ENCODE data around the gene HNMT. TPM values are rescaled to one million over a fixed set of nuclear protein-coding genes. Genes with fewer than 3 reads are reported as not detected.

The HNMT gene
- polyA plus RNA-seq, 1 donor from 2014 or later, result not detected

DNA sequence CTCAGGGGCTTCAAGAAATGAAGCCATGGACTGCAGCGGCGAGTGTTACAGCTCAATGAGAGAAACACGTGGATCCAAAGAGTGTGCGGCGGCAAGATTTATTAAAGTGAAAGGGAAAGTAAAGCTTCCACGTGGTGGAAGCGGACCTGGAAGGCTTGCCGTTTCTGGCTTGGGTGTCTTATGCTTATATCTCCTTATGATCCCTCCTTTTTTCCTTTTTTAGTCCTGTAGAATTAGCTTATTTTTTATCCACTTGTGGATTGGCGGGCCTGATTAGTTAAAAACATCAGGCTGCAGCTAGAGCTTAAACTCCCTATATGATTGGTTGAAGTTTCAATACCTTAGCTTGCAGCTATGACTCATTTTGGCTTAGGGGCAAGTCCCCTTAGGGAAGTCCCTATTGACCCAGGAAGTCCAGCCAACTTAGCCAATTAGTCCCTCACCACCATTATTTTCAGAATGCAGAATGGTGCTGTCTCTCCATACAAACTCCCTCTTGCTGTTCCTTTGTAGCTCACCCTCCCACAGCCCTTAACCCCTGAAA, 11.6 kb upstream of the HNMT start:
- H4K20me1 ChIP-seq (ENCODE audit: insufficient read depth), result no peaks in the 10 kb centered on the region
- no peak overlapping the region for H2AFZ ChIP-seq (ENCODE audit: low read depth, low read length)
- no peaks in the 10 kb centered on the region for H3K9me2 ChIP-seq (ENCODE audit: insufficient read depth, low read length)
- H3K27me3 ChIP-seq (ENCODE audit: insufficient read depth, low read depth, low read length), result no peaks in the 10 kb centered on the region
- no peaks in the 10 kb centered on the region for H3K79me2 ChIP-seq (replicated peaks; ENCODE audit: insufficient read depth, low read length)
- TF ChIP-seq RAD21 (conservative IDR thresholded peaks at IDR 0.05) (no peak), MXI1 (conservative IDR thresholded peaks at IDR 0.05; ENCODE audit: poor library complexity, severe bottlenecking) (no peak), EP300 (conservative IDR thresholded peaks at IDR 0.05; ENCODE audit: poor library complexity, severe bottlenecking) (no peak), TAF1 (IDR thresholded peaks at IDR 0.05; ENCODE audit: low read depth) (no peak), EZH2 (IDR thresholded peaks at IDR 0.05; ENCODE audit: borderline replicate concordance, insufficient read depth, low read length, poor library complexity, severe bottlenecking) (no peak), SMC3 (conservative IDR thresholded peaks at IDR 0.05; ENCODE audit: poor library complexity) (no peak), POLR2AphosphoS5 (IDR thresholded peaks at IDR 0.05) (no peak)
- TF ChIP-seq, protein P1, sequence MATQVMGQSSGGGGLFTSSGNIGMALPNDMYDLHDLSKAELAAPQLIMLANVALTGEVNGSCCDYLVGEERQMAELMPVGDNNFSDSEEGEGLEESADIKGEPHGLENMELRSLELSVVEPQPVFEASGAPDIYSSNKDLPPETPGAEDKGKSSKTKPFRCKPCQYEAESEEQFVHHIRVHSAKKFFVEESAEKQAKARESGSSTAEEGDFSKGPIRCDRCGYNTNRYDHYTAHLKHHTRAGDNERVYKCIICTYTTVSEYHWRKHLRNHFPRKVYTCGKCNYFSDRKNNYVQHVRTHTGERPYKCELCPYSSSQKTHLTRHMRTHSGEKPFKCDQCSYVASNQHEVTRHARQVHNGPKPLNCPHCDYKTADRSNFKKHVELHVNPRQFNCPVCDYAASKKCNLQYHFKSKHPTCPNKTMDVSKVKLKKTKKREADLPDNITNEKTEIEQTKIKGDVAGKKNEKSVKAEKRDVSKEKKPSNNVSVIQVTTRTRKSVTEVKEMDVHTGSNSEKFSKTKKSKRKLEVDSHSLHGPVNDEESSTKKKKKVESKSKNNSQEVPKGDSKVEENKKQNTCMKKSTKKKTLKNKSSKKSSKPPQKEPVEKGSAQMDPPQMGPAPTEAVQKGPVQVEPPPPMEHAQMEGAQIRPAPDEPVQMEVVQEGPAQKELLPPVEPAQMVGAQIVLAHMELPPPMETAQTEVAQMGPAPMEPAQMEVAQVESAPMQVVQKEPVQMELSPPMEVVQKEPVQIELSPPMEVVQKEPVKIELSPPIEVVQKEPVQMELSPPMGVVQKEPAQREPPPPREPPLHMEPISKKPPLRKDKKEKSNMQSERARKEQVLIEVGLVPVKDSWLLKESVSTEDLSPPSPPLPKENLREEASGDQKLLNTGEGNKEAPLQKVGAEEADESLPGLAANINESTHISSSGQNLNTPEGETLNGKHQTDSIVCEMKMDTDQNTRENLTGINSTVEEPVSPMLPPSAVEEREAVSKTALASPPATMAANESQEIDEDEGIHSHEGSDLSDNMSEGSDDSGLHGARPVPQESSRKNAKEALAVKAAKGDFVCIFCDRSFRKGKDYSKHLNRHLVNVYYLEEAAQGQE (IDR thresholded peaks at IDR 0.05; ENCODE audit: borderline replicate concordance), result no peak
- TF ChIP-seq, protein P2, sequence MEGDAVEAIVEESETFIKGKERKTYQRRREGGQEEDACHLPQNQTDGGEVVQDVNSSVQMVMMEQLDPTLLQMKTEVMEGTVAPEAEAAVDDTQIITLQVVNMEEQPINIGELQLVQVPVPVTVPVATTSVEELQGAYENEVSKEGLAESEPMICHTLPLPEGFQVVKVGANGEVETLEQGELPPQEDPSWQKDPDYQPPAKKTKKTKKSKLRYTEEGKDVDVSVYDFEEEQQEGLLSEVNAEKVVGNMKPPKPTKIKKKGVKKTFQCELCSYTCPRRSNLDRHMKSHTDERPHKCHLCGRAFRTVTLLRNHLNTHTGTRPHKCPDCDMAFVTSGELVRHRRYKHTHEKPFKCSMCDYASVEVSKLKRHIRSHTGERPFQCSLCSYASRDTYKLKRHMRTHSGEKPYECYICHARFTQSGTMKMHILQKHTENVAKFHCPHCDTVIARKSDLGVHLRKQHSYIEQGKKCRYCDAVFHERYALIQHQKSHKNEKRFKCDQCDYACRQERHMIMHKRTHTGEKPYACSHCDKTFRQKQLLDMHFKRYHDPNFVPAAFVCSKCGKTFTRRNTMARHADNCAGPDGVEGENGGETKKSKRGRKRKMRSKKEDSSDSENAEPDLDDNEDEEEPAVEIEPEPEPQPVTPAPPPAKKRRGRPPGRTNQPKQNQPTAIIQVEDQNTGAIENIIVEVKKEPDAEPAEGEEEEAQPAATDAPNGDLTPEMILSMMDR (IDR thresholded peaks at IDR 0.05; ENCODE audit: poor library complexity, severe bottlenecking), result no peak
- H3F3A ChIP-seq (ENCODE audit: insufficient read depth, low read length, poor library complexity, severe bottlenecking), result no peaks in the 10 kb centered on the region
- H3K9me3 ChIP-seq (ENCODE audit: low read length), result no peaks in the 10 kb centered on the region
- no peak overlapping the region for H3K4me3 ChIP-seq (ENCODE audit: low read length)
- H3K27ac ChIP-seq (ENCODE audit: low read length), result no peak overlapping the region
- no peaks in the 10 kb centered on the region for H3K36me3 ChIP-seq (ENCODE audit: insufficient read depth, low read length)
- H3K4me2 ChIP-seq (ENCODE audit: low read length), result no peak overlapping the region
- H3K9ac ChIP-seq (ENCODE audit: low read length), result no peak overlapping the region

DNA sequence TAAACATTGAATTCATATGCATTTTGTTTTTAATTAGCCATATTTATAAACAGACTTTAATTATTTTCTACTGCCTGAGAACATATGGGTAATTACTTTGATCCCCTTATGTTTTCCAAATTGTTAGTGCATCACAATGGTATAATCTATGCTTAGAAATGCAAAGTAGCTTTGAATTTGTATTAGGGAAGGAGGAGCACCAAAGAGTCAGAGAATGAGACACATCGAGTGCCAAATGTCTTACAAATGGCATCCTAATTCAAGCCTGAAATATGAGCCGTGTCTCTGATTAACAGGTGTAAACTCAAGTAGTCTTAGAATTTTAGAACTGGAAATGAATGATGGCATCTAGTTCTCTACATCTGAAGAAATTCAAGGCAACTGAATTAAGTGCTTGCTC, 8.7 kb upstream of the HNMT start:
- Histone ChIP-seq H2AFZ (ENCODE audit: low read depth, low read length) (no peak overlapping the region), H3K27ac (ENCODE audit: low read length) (no peak overlapping the region), H3K79me2 (replicated peaks; ENCODE audit: insufficient read depth, low read length) (no peaks in the 10 kb centered on the region), H3K9ac (ENCODE audit: low read length) (no peak overlapping the region), H4K20me1 (ENCODE audit: insufficient read depth) (no peaks in the 10 kb centered on the region), H3K9me3 (ENCODE audit: low read length) (no peaks in the 10 kb centered on the region), H3K36me3 (ENCODE audit: insufficient read depth, low read length) (no peaks in the 10 kb centered on the region), H3K27me3 (ENCODE audit: insufficient read depth, low read depth, low read length) (no peaks in the 10 kb centered on the region), H3K4me2 (ENCODE audit: low read length) (no peak overlapping the region), H3K4me3 (ENCODE audit: low read length) (no peak overlapping the region), H3F3A (ENCODE audit: insufficient read depth, low read length, poor library complexity, severe bottlenecking) (no peaks in the 10 kb centered on the region), H3K9me2 (ENCODE audit: insufficient read depth, low read length) (no peaks in the 10 kb centered on the region)
- no peak for TF ChIP-seq POLR2AphosphoS5 (IDR thresholded peaks at IDR 0.05)
- TF ChIP-seq EP300 (conservative IDR thresholded peaks at IDR 0.05; ENCODE audit: poor library complexity, severe bottlenecking), result no peak
- TF ChIP-seq RAD21 (conservative IDR thresholded peaks at IDR 0.05), result no peak
- no peak for TF ChIP-seq SMC3 (conservative IDR thresholded peaks at IDR 0.05; ENCODE audit: poor library complexity)
- TF ChIP-seq, protein P2 (IDR thresholded peaks at IDR 0.05; ENCODE audit: poor library complexity, severe bottlenecking), result no peak
- TF ChIP-seq MXI1 (conservative IDR thresholded peaks at IDR 0.05; ENCODE audit: poor library complexity, severe bottlenecking), result no peak
- TF ChIP-seq TAF1 (IDR thresholded peaks at IDR 0.05; ENCODE audit: low read depth), result no peak
- TF ChIP-seq, protein P1 (IDR thresholded peaks at IDR 0.05; ENCODE audit: borderline replicate concordance), result no peak
- no peak for TF ChIP-seq EZH2 (IDR thresholded peaks at IDR 0.05; ENCODE audit: borderline replicate concordance, insufficient read depth, low read length, poor library complexity, severe bottlenecking)
